A549 (cell line): ENCODE measurements around the gene CTNNA3.

ENCODE experiments used
- CBX2 ChIP-seq: fragments of 200-600 bp; sonication (generic); IDR thresholded peaks from 2 replicates; pipeline ENCODE4 v1.6.1; 2016; ENCODE audit warnings: low read depth, mild to moderate bottlenecking, borderline replicate concordance
- CTCF ChIP-seq: fragments of >200 bp; sonication (Bioruptor Twin); formaldehyde crosslinking; IDR thresholded peaks from 3 replicates; pipeline ENCODE4 v1.5.1; 2016
- EHF ChIP-seq: fragments of 250-450 bp; sonication (Bioruptor Pico); IDR thresholded peaks from 2 replicates; pipeline ENCODE4 v1.5.0; 2020; ENCODE audit warnings: mild to moderate bottlenecking
- EHMT2 ChIP-seq: fragments of 200-600 bp; sonication (generic); IDR thresholded peaks from 2 replicates; pipeline ENCODE4 v1.6.1; 2016; ENCODE audit warnings: antibody characterized with exemption, low read depth, mild to moderate bottlenecking, moderate library complexity
- EP300 ChIP-seq, 2 experiments: fragments of >200 bp; sonication (Bioruptor Twin); formaldehyde crosslinking; IDR thresholded peaks; 2 replicates in 1 of 2; 3 replicates in 1 of 2; pipeline ENCODE4 v1.6.1; 2016 to 2017
- HMGXB4 ChIP-seq: fragments of 250-450 bp; sonication (Bioruptor Pico); IDR thresholded peaks from 2 replicates; pipeline ENCODE4 v1.5.0; 2021; ENCODE audit warnings: mild to moderate bottlenecking, moderate library complexity, borderline replicate concordance
- JUN ChIP-seq, 2 experiments: fragments of >200 bp; sonication (Bioruptor Twin); formaldehyde crosslinking; IDR thresholded peaks; 2 replicates in 1 of 2; 3 replicates in 1 of 2; pipeline ENCODE4 v1.6.1; 2016 to 2017
- MYC ChIP-seq: IDR thresholded peaks from 2 replicates; pipeline ENCODE4 v1.6.1; 2012; ENCODE audit warnings: mild to moderate bottlenecking, inconsistent platforms, low read length, improper control_type of control experiment, borderline replicate concordance
- POLR2A ChIP-seq: IDR thresholded peaks from 2 replicates; pipeline ENCODE4 v1.6.1; 2012; ENCODE audit warnings: mild to moderate bottlenecking, low read length
- POLR2AphosphoS2 ChIP-seq: conservative IDR thresholded peaks from 2 replicates; pipeline ENCODE4 v1.6.1; 2012; ENCODE audit warnings: low read length, improper control_type of control experiment, inconsistent platforms
- RAD21 ChIP-seq, 2 experiments: fragments of >200 bp in 1 of 2; sonication (Bioruptor Twin) in 1 of 2; formaldehyde crosslinking in 1 of 2; IDR thresholded peaks in 1 of 2; conservative IDR thresholded peaks in 1 of 2; 2 replicates in 1 of 2; 3 replicates in 1 of 2; pipeline ENCODE4 v1.6.1; 2012 to 2018; ENCODE audit warnings: inconsistent platforms in 1 of 2
- REST ChIP-seq: fragments of 200-600 bp; sonication (generic); IDR thresholded peaks from 2 replicates; pipeline ENCODE4 v1.6.1; 2016; ENCODE audit warnings: antibody characterized with exemption, mild to moderate bottlenecking, moderate library complexity
- ZNF302 ChIP-seq: fragments of 250-450 bp; sonication (Bioruptor Pico); IDR thresholded peaks from 2 replicates; pipeline ENCODE4 v1.9.0; 2021; ENCODE audit warnings: inconsistent platforms, mild to moderate bottlenecking, moderate library complexity

GRCh38 chr10:66239062-66239461 is 1456.9 kb downstream of the CTNNA3 start:
- no peak for TF ChIP-seq CTCF
- TF ChIP-seq JUN (IDR thresholded peaks at IDR 0.05): no peak
- TF ChIP-seq EP300 (IDR thresholded peaks at IDR 0.05): no peak
- no peak for TF ChIP-seq EHF (CRISPR knock-in tag)
- no peak for TF ChIP-seq CBX2
- TF ChIP-seq HMGXB4 (CRISPR knock-in tag): no peak
- no peak for TF ChIP-seq POLR2A
- no peak for TF ChIP-seq RAD21 (conservative IDR thresholded peaks at IDR 0.05 in 1 of 2, IDR thresholded peaks at IDR 0.05 in 1 of 2)
- no peak for TF ChIP-seq MYC
- no peak for TF ChIP-seq ZNF302 (CRISPR knock-in tag)
- TF ChIP-seq EHMT2: no peak
- no peak for TF ChIP-seq REST
- TF ChIP-seq POLR2AphosphoS2: no peak
